Mucosa of descending colon (tissue), 3 donors: ENCODE measurements around the gene SNX25. TPM values are rescaled to one million over a fixed set of nuclear protein-coding genes. Genes with fewer than 3 reads are reported as not detected.
"Not testable (repeated sequence)": the region's sequence is repeated elsewhere in the genome, so short reads cannot be mapped to it uniquely, and the experiment has no call there.

Experiments used
- ATAC-seq: fragments of 200-7000 bp; cut with Tn5 transposase; one replicate; pipeline ENCODE4 v1.9.1; 2020; ENCODE audit warnings: mild to moderate bottlenecking, moderate library complexity
- DNase-seq, 3 donors: peaks; one replicate each; pipeline ENCODE4 v3.0.0-alpha.2; 2020
- H3K36me3 ChIP-seq: fragments of 200-600 bp; one replicate; pipeline ENCODE4 v1.8.0; 2021; ENCODE audit warnings: low read depth, mild to moderate bottlenecking
- H3K4me1 ChIP-seq: fragments of 200-600 bp; one replicate; pipeline ENCODE4 v1.8.0; 2021; ENCODE audit warnings: low read depth, mild to moderate bottlenecking
- H3K4me3 ChIP-seq: fragments of 200-600 bp; one replicate; pipeline ENCODE4 v1.8.0; 2021; ENCODE audit warnings: mild to moderate bottlenecking
- H3K9me3 ChIP-seq: fragments of 200-600 bp; one replicate; pipeline ENCODE4 v1.8.0; 2021; ENCODE audit warnings: mild to moderate bottlenecking
- intact Hi-C, 2 donors: fragments of 100-400 bp; cut with DNase I in 1 of 2; cut with micrococcal nuclease in 1 of 2; formaldehyde crosslinking; loops; one replicate each; pipeline versions ENCODE4 v1.11.0 to v1.11.1; 2022; cut with DNase I, micrococcal nuclease
- total RNA-seq, 3 donors: library from RNA; stranded (reverse); fragmentation: NEBNext Ultra II Directional in 2 of 3; extraction: Animal tissue kit (Norgen Biotek cat#: 25700) in 2 of 3; gene quantifications; one replicate each; pipeline versions ENCODE4 v1.2.1 to v1.2.4, GENCODE V29; 2021 to 2023
- TF ChIP-seq, protein P1 (sequence below): fragments of 200-600 bp; IDR thresholded peaks from one replicate; pipeline ENCODE4 v1.8.0; 2022; ENCODE audit warnings: antibody characterized with exemption, mild to moderate bottlenecking
- donor health status: DM: no; HTN: no; CAD: no; lungs with moderate emphysema.
- donor health status: DM: no; HTN: no; CAD: no.
- donor health status: DM: no; HTN: yes; CAD: no.

The SNX25 gene
- total RNA-seq, 3 donors from 2014 or later: 10.8 to 29.7 (median 16.8) TPM

DNA sequence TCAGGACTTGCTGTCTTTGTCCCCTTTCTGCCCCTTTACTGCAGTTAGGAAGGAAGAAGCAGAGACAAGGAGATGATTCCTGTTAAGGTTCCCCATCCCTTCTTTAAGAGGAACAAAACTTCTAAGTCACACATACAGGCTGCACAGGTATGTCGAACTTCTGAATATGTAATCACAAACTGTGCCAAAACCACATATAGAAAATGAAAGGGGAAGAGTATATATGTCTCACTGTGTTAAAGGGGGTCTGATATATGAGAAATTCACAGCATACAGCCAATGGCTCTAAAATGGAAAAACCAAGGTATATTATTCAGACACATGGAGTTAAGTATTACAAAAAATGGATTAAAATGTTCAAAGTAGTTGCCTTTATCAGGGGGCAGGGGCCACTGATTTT lies 17.3 kb upstream of the SNX25 start:
- H3K36me3 ChIP-seq: no peaks in the 10 kb centered on the region

DNA sequence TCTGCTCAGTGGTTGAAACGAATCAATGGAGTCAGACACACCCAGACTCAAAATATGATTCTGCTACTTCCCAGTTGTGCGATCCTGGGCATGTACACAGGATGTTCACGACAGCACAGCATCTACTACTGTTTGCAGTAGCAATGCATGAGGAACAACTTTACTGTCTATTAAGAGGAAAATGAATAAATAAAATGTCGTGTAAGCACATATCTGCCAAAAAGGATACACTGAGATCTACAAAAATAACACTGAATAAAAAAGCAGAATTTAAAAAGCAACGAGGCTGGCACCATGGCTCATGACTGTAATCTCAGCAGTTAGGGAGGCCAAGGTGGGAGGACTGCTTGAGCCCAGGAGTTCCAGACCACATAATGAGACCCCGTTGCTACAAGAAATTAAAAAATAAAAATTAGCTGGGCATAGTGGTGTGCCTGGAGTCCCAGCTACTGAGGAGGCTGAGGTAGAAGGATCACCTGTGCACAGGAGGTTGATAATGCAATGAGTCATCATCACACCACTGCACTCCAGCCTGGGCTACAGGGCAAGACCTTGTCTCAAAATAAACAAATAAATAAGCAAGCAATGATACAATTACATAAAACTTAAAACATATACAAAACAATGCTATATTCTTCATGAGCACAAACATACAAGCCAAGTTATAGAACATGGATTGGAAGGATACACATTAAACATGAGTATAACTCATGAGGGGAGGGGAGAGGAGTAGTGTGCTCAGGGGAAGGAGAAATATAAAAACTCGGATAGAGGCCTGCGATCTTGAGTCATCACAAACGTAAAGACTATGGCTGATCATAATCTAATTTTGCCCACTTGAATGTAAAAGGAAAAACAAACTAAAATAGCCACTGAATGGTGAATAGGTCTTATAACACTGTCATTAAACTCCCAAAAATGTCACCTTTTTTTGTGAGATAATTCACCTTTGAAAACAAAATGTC lies 14.2 kb upstream of the SNX25 start:
- ATAC-seq (no peak), DNase-seq (no peak)
- Histone ChIP-seq H3K4me1 (no peaks in the 10 kb centered on the region), H3K36me3 (no peaks in the 10 kb centered on the region), H3K9me3 (no peaks in the 10 kb centered on the region), H3K4me3 (no peak overlapping the region)
- intact Hi-C loops: no loop called here
- TF ChIP-seq, protein P1, sequence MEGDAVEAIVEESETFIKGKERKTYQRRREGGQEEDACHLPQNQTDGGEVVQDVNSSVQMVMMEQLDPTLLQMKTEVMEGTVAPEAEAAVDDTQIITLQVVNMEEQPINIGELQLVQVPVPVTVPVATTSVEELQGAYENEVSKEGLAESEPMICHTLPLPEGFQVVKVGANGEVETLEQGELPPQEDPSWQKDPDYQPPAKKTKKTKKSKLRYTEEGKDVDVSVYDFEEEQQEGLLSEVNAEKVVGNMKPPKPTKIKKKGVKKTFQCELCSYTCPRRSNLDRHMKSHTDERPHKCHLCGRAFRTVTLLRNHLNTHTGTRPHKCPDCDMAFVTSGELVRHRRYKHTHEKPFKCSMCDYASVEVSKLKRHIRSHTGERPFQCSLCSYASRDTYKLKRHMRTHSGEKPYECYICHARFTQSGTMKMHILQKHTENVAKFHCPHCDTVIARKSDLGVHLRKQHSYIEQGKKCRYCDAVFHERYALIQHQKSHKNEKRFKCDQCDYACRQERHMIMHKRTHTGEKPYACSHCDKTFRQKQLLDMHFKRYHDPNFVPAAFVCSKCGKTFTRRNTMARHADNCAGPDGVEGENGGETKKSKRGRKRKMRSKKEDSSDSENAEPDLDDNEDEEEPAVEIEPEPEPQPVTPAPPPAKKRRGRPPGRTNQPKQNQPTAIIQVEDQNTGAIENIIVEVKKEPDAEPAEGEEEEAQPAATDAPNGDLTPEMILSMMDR: no peak

More for the DNA sequence above, 17.3 kb upstream of the SNX25 start:
- DNase-seq (no peak), ATAC-seq (no peak)
- Histone ChIP-seq H3K4me1 (no peaks in the 10 kb centered on the region), H3K9me3 (no peaks in the 10 kb centered on the region), H3K4me3 (no peak overlapping the region)
- intact Hi-C loops: no loop called here
- TF ChIP-seq, protein P1: no peak

DNA sequence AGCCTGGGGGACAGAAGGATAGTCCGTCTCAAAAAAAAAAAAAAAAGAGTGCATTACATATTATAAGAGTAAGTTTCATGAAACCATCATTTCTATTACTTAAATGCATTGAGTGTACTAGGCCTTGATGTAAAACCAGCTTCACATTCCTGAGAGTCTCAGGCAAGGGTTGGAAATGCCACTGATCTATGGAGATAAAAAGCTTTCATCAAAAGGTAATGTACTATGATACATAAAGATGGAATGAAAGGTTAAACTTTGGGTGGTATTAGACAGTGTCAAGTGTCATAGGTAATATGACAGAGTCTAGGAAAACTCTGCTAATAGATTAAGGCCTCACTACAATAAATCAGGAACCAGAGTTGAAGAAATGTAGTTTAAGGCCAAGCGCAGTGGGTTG lies 13.0 kb upstream of the SNX25 start:
- DNase-seq: no peak
- intact Hi-C loops: no loop called here
- H3K4me3 ChIP-seq: no peak overlapping the region
- TF ChIP-seq, protein P1: no peak
- H3K4me1 ChIP-seq: no peaks in the 10 kb centered on the region
- no peaks in the 10 kb centered on the region for H3K9me3 ChIP-seq
- no peak for ATAC-seq
- no peaks in the 10 kb centered on the region for H3K36me3 ChIP-seq

DNA sequence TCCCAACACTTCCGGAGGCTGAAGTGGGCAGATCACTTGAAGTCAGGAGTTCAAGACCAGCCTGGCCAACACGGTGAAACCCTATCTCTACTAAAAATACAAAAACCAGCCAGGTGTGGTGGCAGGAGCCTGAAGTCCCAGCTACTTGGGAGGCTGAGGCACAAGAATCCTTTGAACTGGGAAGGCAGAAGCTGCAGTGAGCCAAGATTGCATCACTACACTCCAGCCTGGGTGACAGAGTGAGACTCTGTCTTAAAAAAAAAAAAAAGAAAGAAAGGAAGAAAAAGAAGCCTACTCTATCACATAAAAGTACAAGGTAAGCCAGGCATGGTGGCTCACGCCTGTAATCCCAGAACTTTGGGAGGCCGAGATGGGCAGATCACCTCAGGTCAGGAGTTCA lies 11.2 kb upstream of the SNX25 start:
- H3K4me1 ChIP-seq, H3K9me3 ChIP-seq, intact Hi-C loops, DNase-seq, ATAC-seq, H3K4me3 ChIP-seq, H3K36me3 ChIP-seq: not testable (repeated sequence)

DNA sequence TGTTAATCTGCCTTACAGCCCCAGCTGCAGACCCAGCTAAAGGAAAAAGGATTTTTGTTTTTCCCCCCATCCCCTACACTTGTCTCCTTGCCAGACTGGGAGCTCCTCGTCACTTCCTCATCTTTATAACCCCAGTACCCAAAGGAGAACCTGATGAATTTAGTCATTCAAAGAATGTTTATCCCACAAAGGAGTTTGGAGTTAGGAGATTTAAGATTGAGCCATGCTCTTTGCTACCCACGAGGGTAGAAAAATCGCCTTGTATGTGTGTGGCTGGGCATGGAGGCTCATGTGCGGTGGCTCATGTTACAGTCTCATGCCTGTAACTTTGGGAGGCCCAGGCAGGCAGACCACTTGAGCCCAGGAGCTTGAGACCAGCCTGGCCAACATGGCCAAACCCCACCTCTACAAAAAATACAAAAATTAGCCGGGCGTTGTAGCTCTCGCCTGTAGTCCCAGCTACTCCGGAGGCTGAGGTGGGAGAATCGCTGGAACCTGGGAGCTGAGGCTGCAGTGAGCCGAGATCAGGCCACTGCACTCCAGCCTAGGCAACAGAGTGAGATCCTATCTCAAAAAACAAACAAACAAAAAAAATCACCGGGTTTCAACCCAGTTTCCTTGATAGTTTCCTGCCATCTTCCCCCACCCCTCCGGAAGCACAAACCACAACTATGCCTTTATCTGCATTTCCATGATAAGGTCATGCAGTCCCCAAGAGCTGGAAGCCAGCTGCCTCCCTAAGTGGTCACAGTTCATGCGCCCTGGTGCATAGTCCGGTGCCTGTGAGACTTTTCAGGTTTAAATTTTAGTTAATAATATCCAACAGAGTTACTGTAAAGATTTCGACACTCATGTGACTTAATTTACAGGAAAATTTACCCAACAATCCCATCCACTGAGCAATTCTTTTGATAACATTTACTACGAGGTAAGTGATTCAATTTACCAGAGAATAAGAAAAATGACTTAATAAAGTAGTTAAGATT lies 7.1 kb upstream of the SNX25 start:
- TF ChIP-seq, protein P1: no peak
- H3K4me3 ChIP-seq: no peak overlapping the region
- no peaks in the 10 kb centered on the region for H3K36me3 ChIP-seq
- H3K9me3 ChIP-seq: no peaks in the 10 kb centered on the region
- DNase-seq (peak in 1 of 3 donors; percentile 23), ATAC-seq (no peak)
- H3K4me1 ChIP-seq: peaks cover 9% of the 10 kb centered on the region
- intact Hi-C loops: loop anchor here in 1 of 2 donors (5.0 kb wide), 1 partner anchor 195 kb away; the partner anchor contains the start of genes ANKRD37 and LRP2BP
